Gastroesophageal sphincter (tissue), 4 donors: ENCODE data around the gene DSE. TPM values are rescaled to one million over a fixed set of nuclear protein-coding genes. Genes with fewer than 3 reads are reported as not detected.

Source experiments
- ATAC-seq: fragments of 150-250 bp; one replicate; pipeline ENCODE4 v1.9.1; 2016; ENCODE audit warnings: mild to moderate bottlenecking, moderate library complexity
- H3K27ac ChIP-seq, 4 donors: fragments of 200-600 bp; sonication (generic) in 3 of 4; 1 replicate in 3 of 4; 2 replicates in 1 of 4; pipeline ENCODE4 v1.5.1; 2016 to 2019
- H3K27me3 ChIP-seq: fragments of 200-600 bp; sonication (generic); one replicate; pipeline ENCODE4 v1.5.1; 2019
- H3K36me3 ChIP-seq, 2 donors: fragments of 200-600 bp; sonication (generic); one replicate each; pipeline ENCODE4 v1.5.1; 2019; ENCODE audit warnings: control low read depth in 1 of 2
- H3K4me1 ChIP-seq, 3 donors: fragments of 200-600 bp; sonication (generic); 1 replicate in 2 of 3; 2 replicates in 1 of 3; pipeline ENCODE4 v1.5.1; 2016 to 2019; ENCODE audit warnings: control low read depth in 2 of 3
- H3K4me3 ChIP-seq, 2 donors: fragments of 200-600 bp; sonication (generic); one replicate each; pipeline ENCODE4 v1.5.1; 2019; ENCODE audit warnings: mild to moderate bottlenecking in 1 of 2, moderate library complexity in 1 of 2
- H3K9me3 ChIP-seq, 3 donors: fragments of 200-600 bp; sonication (generic); one replicate each; pipeline ENCODE4 v1.5.1; 2017 to 2019; ENCODE audit warnings: control low read depth in 2 of 3
- EP300 ChIP-seq: sonication (generic); formaldehyde crosslinking; IDR thresholded peaks from one replicate; pipeline ENCODE4 v1.6.1; 2017; ENCODE audit warnings: antibody characterized with exemption, mild to moderate bottlenecking
- POLR2A ChIP-seq, 2 donors: fragments of 450-650 bp; IDR thresholded peaks; one replicate each; pipeline ENCODE4 v1.6.1; 2017; ENCODE audit warnings: antibody characterized with exemption in 2 of 2, mild to moderate bottlenecking in 2 of 2, moderate library complexity in 1 of 2
- POLR2AphosphoS5 ChIP-seq: sonication (generic); formaldehyde crosslinking; IDR thresholded peaks from one replicate; pipeline ENCODE4 v1.6.1; 2017; ENCODE audit warnings: antibody characterized with exemption
- WGBS, 2 donors: methylation state at CpG; one replicate each; pipeline ENCODE4 v1.1.5; 2018; ENCODE audit warnings: low coverage in 1 of 2; 5-methylcytosine and 5-hydroxymethylcytosine counted together
- total RNA-seq, 4 donors: library from RNA; depleted of rRNA; stranded (reverse); fragments of >200 nt; gene quantifications; one replicate each; pipeline ENCODE4 v1.1.0, GENCODE V29; 2016
- TF ChIP-seq, protein P1 (sequence below), 4 experiments: fragments of 200-600 bp in 2 of 4; fragments of 450-650 bp in 2 of 4; sonication (generic) in 1 of 4; IDR thresholded peaks; one replicate each; pipeline ENCODE4 v1.5.1; 2017 to 2019; ENCODE audit warnings: antibody characterized with exemption in 4 of 4, mild to moderate bottlenecking in 2 of 4, moderate library complexity in 2 of 4

The DSE gene
- total RNA-seq, 4 donors from 2014 or later, result 26.3 to 45.4 (median 36.3) TPM

DNA sequence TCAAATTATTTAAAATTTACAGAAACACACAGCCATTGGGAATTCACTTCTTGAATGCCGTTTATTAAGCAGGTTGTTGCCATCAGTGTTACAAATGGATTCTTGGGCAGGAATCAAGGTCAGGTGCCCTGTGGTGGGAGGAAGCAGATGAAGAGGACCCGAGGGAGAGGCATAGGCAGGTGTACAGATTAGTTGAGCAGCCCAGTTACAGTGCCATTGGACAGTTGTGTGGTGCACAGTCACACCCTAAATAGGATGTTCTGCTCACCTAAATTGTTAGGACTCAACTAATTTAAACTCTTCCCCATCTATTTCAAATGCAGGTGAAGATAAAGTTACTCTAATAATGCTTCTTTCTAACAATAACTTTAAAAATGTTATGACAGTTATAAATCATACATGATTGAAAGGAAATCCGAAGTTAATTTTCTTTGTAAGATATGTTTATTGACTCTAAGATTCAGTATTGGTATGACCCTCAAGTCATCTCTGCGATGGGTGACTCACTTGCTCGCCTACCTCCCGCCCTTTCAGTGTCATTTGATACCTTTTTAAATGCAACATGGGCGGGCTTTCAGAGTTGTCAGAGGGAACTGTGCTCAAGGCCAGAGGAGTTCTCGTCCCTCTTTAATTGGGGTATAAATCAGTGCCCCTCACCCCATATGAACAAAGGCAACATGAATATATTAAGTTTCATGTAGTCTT, 35.1 kb downstream of the DSE start:
- no peak overlapping the region for H3K4me3 ChIP-seq
- ATAC-seq, result no peak
- no peak for TF ChIP-seq EP300
- TF ChIP-seq POLR2A (IDR thresholded peaks at IDR 0.05), result no peak
- no peak for TF ChIP-seq POLR2AphosphoS5
- TF ChIP-seq, protein P1, sequence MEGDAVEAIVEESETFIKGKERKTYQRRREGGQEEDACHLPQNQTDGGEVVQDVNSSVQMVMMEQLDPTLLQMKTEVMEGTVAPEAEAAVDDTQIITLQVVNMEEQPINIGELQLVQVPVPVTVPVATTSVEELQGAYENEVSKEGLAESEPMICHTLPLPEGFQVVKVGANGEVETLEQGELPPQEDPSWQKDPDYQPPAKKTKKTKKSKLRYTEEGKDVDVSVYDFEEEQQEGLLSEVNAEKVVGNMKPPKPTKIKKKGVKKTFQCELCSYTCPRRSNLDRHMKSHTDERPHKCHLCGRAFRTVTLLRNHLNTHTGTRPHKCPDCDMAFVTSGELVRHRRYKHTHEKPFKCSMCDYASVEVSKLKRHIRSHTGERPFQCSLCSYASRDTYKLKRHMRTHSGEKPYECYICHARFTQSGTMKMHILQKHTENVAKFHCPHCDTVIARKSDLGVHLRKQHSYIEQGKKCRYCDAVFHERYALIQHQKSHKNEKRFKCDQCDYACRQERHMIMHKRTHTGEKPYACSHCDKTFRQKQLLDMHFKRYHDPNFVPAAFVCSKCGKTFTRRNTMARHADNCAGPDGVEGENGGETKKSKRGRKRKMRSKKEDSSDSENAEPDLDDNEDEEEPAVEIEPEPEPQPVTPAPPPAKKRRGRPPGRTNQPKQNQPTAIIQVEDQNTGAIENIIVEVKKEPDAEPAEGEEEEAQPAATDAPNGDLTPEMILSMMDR (IDR thresholded peaks at IDR 0.05), result no peak
- no peaks in the 10 kb centered on the region for H3K27me3 ChIP-seq
- H3K27ac ChIP-seq, result peak overlapping the region in 3 of 4 donors; percentile 15 to 65 (median 64)
- H3K4me1 ChIP-seq, result peaks cover 2 to 29% (median 9%) of the 10 kb centered on the region in 3 donors
- no peaks in the 10 kb centered on the region for H3K9me3 ChIP-seq
- no peaks in the 10 kb centered on the region for H3K36me3 ChIP-seq
- WGBS, 2 donors, result 52 to 57% methylated on average over 8 of the region's 8 CpGs

DNA sequence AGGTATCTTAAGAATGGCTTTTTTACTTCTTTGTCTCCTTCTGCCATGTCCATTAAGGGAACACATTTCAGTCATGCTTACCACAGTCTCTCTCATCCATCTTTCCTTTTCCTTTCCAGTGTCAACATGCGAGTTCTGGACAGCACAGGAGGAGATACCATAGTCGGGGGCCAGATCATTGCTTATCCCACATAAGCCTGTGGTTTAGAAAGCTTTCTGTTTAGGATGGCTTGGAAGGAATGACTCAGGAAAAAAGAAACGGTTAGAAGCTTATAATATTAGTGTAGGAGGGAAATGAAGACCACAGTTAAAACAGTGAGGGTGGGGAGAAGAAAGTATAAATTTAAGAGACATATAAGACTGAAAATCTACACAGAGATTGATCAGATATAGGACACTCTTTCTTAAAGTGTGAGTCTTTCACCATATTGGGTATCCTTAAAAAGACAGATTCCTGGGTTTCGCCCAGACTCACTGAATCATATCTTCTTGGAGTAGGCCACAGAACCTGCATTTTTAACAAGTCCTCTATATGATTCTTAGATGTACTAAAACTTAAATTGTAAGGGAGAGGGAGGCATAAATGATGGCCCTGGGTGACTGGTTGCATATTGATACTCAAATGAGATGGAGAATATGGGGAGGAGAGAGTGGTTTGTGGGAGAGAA, 36.1 kb downstream of the DSE start:
- H3K36me3 ChIP-seq, result no peaks in the 10 kb centered on the region
- H3K4me3 ChIP-seq, result no peak overlapping the region
- H3K9me3 ChIP-seq, result no peaks in the 10 kb centered on the region
- ATAC-seq, result no peak
- no peaks in the 10 kb centered on the region for H3K27me3 ChIP-seq
- WGBS, 2 donors, result 65 to 71% methylated on average over 3 to 4 of the region's 4 CpGs
- peaks cover 2 to 39% (median 19%) of the 10 kb centered on the region in 3 donors for H3K4me1 ChIP-seq
- peak overlapping the region in 1 of 4 donors; percentile 7 for H3K27ac ChIP-seq
- TF ChIP-seq POLR2A (IDR thresholded peaks at IDR 0.05) (no peak), EP300 (no peak), POLR2AphosphoS5 (no peak)
- TF ChIP-seq, protein P1 (IDR thresholded peaks at IDR 0.05), result no peak

DNA sequence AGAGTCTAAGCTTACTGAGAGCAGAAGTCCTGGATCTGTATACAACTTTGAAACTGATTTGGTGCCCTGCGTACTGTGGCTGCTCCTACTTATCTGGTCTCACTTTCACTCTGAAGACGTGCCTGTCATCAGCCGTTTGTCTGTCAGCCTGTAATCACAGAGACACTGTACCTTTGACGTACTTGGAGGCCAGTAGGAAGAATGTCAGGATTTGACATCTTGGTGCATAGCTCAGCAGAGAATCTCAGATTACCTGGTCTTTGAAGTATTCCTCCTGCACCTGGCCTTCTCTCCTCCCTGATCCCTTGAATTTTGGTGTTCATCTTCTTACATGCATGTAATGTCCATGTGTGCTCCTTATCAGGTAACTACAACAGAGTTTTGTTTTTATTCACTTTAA, 37.7 kb downstream of the DSE start:
- WGBS, 2 donors, result 88 to 98% methylated on average over 1 to 4 of the region's 4 CpGs
- Histone ChIP-seq H3K4me1 (peaks cover 2 to 48% (median 20%) of the 10 kb centered on the region in 3 donors), H3K36me3 (no peaks in the 10 kb centered on the region), H3K4me3 (no peak overlapping the region), H3K27me3 (no peaks in the 10 kb centered on the region), H3K9me3 (no peaks in the 10 kb centered on the region), H3K27ac (no peak overlapping the region)
- TF ChIP-seq POLR2AphosphoS5 (no peak), POLR2A (IDR thresholded peaks at IDR 0.05) (no peak), EP300 (no peak)
- TF ChIP-seq, protein P1 (IDR thresholded peaks at IDR 0.05), result no peak
- no peak for ATAC-seq

DNA sequence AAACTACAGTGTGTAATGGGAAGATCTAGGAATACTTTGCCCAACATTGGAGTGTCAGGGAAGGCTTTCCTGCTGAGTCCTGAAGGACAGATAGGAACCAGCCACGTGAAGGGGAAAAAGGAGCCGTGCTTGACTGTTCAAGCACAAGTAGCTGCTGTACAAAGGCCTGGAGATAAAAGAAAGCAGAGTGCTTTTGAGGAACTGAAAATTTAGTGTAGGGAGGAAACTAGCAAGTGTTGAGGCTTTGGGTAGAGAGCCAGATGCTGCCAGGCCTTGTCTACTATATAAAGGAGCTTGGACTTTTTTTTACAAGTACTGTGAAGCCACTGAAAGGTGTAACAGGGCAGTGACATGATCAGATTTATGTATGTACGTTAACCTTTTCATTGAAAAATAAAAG, 39.0 kb downstream of the DSE start:
- WGBS, 2 donors, result 85 to 89% methylated on average over 1 to 3 of the region's 3 CpGs
- TF ChIP-seq POLR2AphosphoS5 (no peak), POLR2A (IDR thresholded peaks at IDR 0.05) (no peak), EP300 (no peak)
- TF ChIP-seq, protein P1 (IDR thresholded peaks at IDR 0.05), result no peak
- peaks cover 0 to 4% of the 10 kb centered on the region in 2 donors for H3K36me3 ChIP-seq
- H3K4me3 ChIP-seq, result no peak overlapping the region
- H3K4me1 ChIP-seq, result peaks cover 2 to 35% (median 16%) of the 10 kb centered on the region in 3 donors
- H3K9me3 ChIP-seq, result no peaks in the 10 kb centered on the region
- ATAC-seq, result no peak
- H3K27me3 ChIP-seq, result no peaks in the 10 kb centered on the region
- no peak overlapping the region for H3K27ac ChIP-seq
